Hepatocyte (in vitro differentiated cells): Measurements from ENCODE around the gene MMD. TPM values are rescaled to one million over a fixed set of nuclear protein-coding genes. Genes with fewer than 3 reads are reported as not detected.

Source experiments
- DNase-seq: peaks from one replicate; pipeline ENCODE4 v3.0.0-alpha.2; 2016; ENCODE audit warnings: low spot score
- H2AFZ ChIP-seq: fragments of 200-600 bp; sonication (generic); 2 replicates; pipeline ENCODE4 v1.6.0; 2016; ENCODE audit warnings: antibody characterized with exemption, mild to moderate bottlenecking
- H3K27ac ChIP-seq: fragments of 200-600 bp; sonication (generic); 2 replicates; pipeline ENCODE4 v1.5.1; 2016; ENCODE audit warnings: mild to moderate bottlenecking
- H3K27me3 ChIP-seq: fragments of 200-600 bp; sonication (generic); 2 replicates; pipeline ENCODE4 v1.6.1; 2016
- H3K36me3 ChIP-seq: fragments of 200-600 bp; sonication (generic); replicated peaks from 2 replicates; pipeline ENCODE4 v1.5.1; 2016; ENCODE audit warnings: low read depth; ENCODE audit not compliant: insufficient read depth
- H3K4me1 ChIP-seq: fragments of 200-600 bp; sonication (generic); 2 replicates; pipeline ENCODE4 v1.5.1; 2016; ENCODE audit warnings: mild to moderate bottlenecking, moderate library complexity; ENCODE audit not compliant: insufficient read depth
- H3K4me2 ChIP-seq: fragments of 200-600 bp; sonication (generic); 2 replicates; pipeline ENCODE4 v1.6.0; 2016
- H3K4me3 ChIP-seq: fragments of 200-600 bp; sonication (generic); 2 replicates; pipeline ENCODE4 v1.5.1; 2016; ENCODE audit warnings: mild to moderate bottlenecking
- H3K79me2 ChIP-seq: fragments of 200-600 bp; sonication (generic); 2 replicates; pipeline ENCODE4 v1.6.0; 2017; ENCODE audit warnings: mild to moderate bottlenecking
- H3K9me2 ChIP-seq: fragments of 200-600 bp; sonication (generic); replicated peaks from 2 replicates; pipeline ENCODE4 v1.6.0; 2017; ENCODE audit warnings: mild to moderate bottlenecking; ENCODE audit not compliant: insufficient read depth
- H3K9me3 ChIP-seq: fragments of 200-600 bp; sonication (generic); 2 replicates; pipeline ENCODE4 v1.5.1; 2016; ENCODE audit warnings: low read depth, mild to moderate bottlenecking
- H4K20me1 ChIP-seq: fragments of 200-600 bp; sonication (generic); 2 replicates; pipeline ENCODE4 v1.6.0; 2016; ENCODE audit warnings: mild to moderate bottlenecking; ENCODE audit not compliant: insufficient read depth, poor library complexity, severe bottlenecking
- CTCF ChIP-seq: fragments of 200-600 bp; sonication (generic); IDR thresholded peaks from 2 replicates; pipeline ENCODE4 v1.5.1; 2016; ENCODE audit warnings: antibody characterized with exemption, mild to moderate bottlenecking; ENCODE audit not compliant: poor library complexity
- EZH2 ChIP-seq: fragments of 200-600 bp; sonication (generic); IDR thresholded peaks from 2 replicates; pipeline ENCODE4 v1.6.1; 2016; ENCODE audit warnings: antibody characterized with exemption, mild to moderate bottlenecking, borderline replicate concordance
- EZH2phosphoT487 ChIP-seq: fragments of 200-600 bp; sonication (generic); IDR thresholded peaks from one replicate; pipeline ENCODE4 v1.6.1; 2018; ENCODE audit warnings: antibody characterized with exemption, mild to moderate bottlenecking, low read depth, moderate library complexity; ENCODE audit not compliant: unreplicated experiment, severe bottlenecking
- WGBS: methylation state at CpG from one replicate; pipeline ENCODE4 v1.1.6; 2016; ENCODE audit warnings: low lambda C conversion rate; ENCODE audit errors: missing lambda C conversion rate; 5-methylcytosine and 5-hydroxymethylcytosine counted together
- polyA plus RNA-seq: library from polyadenylated mRNA; unstranded; fragments of >200 nt; fragmentation: Nextera tagmentation; extraction: Ambion mirVana; gene quantifications from 2 replicates; pipeline ENCODE4 v1.2.1, GENCODE V29; 2016
- total RNA-seq: library from RNA; depleted of rRNA; stranded (reverse); fragments of >200 nt; gene quantifications from 2 replicates; pipeline ENCODE4 v1.2.3, GENCODE V29; 2014

MMD gene
- total and polyA plus RNA-seq, 2 experiments from 2014 or later, result 26.9 to 29.5 TPM

- no peaks in the 10 kb centered on the region for H3K36me3 ChIP-seq
- DNase-seq, result no peak
- no peaks in the 10 kb centered on the region for H3K9me3 ChIP-seq
- no peaks in the 10 kb centered on the region for H3K79me2 ChIP-seq
- H2AFZ ChIP-seq, result no peak overlapping the region
- H3K4me2 ChIP-seq, result no peak overlapping the region
- TF ChIP-seq EZH2phosphoT487, result no peak
- TF ChIP-seq CTCF, result no peak
- TF ChIP-seq EZH2, result no peak
- H3K27me3 ChIP-seq, result no peaks in the 10 kb centered on the region
- peaks cover 27% of the 10 kb centered on the region for H3K4me1 ChIP-seq
- H3K4me3 ChIP-seq, result no peak overlapping the region
- H3K27ac ChIP-seq, result no peak overlapping the region
- H4K20me1 ChIP-seq, result no peaks in the 10 kb centered on the region
- H3K9me2 ChIP-seq, result no peaks in the 10 kb centered on the region
- WGBS, result 62% methylated on average over 5 of the region's 5 CpGs
These were observed 15.5 kb upstream of the MMD start for GRCh38 chr17:55437159-55437605.

- Histone ChIP-seq H3K36me3 (no peaks in the 10 kb centered on the region), H3K9me3 (no peaks in the 10 kb centered on the region), H3K4me2 (no peak overlapping the region), H3K27ac (no peak overlapping the region), H3K4me3 (no peak overlapping the region), H2AFZ (no peak overlapping the region), H3K79me2 (no peaks in the 10 kb centered on the region), H3K9me2 (no peaks in the 10 kb centered on the region), H3K27me3 (no peaks in the 10 kb centered on the region), H4K20me1 (no peaks in the 10 kb centered on the region), H3K4me1 (peaks cover 27% of the 10 kb centered on the region)
- no peak for DNase-seq
- no peak for TF ChIP-seq CTCF
- no peak for TF ChIP-seq EZH2phosphoT487
- no peak for TF ChIP-seq EZH2
- WGBS, result 94% methylated on average over 4 of the region's 4 CpGs
These were observed 14.9 kb upstream of the MMD start for GRCh38 chr17:55436224-55437158.

- H3K36me3 ChIP-seq, result no peaks in the 10 kb centered on the region
- TF ChIP-seq CTCF (no peak), EZH2phosphoT487 (no peak)
- WGBS, result 75% methylated on average over 4 of the region's 4 CpGs
These were observed 13.8 kb upstream of the MMD start for GRCh38 chr17:55435408-55435807.

More at GRCh38 chr17:55435408-55435807, 13.8 kb upstream of the MMD start:
- Histone ChIP-seq H4K20me1 (no peaks in the 10 kb centered on the region), H3K9me3 (no peaks in the 10 kb centered on the region), H3K79me2 (no peaks in the 10 kb centered on the region), H3K4me3 (no peak overlapping the region), H3K9me2 (no peaks in the 10 kb centered on the region), H3K27ac (no peak overlapping the region), H3K4me2 (no peak overlapping the region), H3K27me3 (no peaks in the 10 kb centered on the region), H3K4me1 (peaks cover 27% of the 10 kb centered on the region), H2AFZ (no peak overlapping the region)
- no peak for DNase-seq
